Stimulated activated CD4-positive, alpha-beta T cell treated with anti-CD3 and anti-CD28 coated beads, Interleukin-15, amount 100 ng/mL, for 1 hour (primary cell): ENCODE results near the gene FUT4.
"Not testable (repeated sequence)": the region's sequence is repeated elsewhere in the genome, so short reads cannot be mapped to it uniquely, and the experiment has no call there.

Source experiments
- DNase-seq, 2 donors: peaks; one replicate each; pipeline ENCODE4 v3.0.0-alpha.2; 2020; ENCODE audit warnings: low read depth in 1 of 2, low spot score in 1 of 2

The FUT4 gene

DNA sequence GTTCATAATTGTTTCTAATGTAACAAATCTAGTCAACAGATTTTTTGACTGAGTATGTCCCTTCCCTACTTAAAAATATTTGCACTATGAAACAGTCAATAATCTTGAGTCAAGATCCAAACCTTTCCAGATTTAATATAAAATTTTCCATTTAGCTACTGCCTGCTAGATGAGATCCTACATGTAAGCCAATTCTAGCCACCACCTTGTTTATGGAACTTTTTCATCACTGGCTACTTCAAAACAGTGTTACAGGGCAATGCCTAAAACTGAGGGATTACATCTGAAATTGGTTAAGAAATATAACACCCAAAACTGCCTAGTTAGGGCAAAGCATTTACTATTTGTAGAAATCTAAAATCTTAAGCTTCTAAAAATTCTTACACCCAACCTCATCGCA is 10.5 kb upstream of the FUT4 start:
- no peak for DNase-seq

DNA sequence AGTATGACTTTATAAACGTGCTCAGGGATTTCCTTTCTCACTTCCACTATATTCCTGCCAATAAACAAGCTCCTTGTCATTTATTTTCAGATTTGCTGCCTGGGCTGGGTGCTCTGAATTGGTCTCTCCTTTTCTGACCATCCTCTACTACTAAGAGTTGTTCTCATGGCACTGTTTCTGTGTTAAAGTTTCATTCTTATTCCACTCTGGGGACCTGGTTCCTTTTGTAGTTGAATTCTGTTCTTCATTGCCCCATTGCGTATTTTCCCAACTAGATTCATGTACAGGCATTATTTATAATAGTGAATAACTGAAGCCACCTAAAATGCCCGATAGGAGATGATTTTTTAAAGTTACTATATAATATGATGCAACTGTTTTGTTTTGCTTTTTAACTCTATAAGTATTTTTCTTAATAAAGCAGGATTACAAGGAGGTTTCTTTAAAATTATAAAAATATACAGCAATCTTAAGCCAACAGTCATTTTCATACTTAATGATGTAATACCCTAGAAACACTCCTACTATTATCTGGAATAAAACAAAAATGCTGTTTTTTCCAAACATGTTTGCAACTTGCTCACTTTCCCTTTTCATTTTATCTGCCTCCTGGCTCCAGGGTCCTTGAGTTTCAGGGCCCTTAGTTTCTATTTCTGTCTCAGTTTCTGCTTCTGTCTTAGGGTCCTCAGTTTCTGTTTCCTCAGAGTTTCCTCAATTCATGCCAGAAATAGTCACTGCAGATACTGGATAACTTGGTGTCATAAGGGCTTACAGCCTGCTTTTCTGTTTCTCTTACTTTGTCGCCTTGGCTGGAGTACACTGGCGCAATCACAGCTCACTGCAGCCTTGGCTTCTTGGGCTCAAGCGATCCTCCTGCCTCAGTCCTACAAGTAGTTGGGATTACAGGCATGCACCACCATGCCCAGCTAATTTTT is 9.8 kb upstream of the FUT4 start:
- no peak for DNase-seq

DNA sequence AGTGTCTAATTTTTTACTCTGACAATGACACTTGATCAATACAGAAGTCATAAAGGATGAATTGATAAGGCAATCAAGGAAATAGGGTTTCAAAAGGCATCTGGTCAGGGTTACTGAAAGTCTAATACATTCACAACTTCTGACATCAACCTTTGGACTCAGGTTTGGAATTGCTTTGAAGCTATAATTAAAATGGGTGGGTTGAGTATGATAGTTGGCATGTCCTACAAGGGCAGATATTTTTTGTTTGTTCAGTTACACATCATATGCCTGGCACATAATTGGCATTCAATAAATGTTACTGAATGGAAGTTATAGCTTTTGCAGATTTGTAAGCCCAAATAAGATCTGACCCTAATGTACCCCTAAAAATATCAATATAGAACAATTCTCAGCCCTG is 7.3 kb upstream of the FUT4 start:
- no peak for DNase-seq

DNA sequence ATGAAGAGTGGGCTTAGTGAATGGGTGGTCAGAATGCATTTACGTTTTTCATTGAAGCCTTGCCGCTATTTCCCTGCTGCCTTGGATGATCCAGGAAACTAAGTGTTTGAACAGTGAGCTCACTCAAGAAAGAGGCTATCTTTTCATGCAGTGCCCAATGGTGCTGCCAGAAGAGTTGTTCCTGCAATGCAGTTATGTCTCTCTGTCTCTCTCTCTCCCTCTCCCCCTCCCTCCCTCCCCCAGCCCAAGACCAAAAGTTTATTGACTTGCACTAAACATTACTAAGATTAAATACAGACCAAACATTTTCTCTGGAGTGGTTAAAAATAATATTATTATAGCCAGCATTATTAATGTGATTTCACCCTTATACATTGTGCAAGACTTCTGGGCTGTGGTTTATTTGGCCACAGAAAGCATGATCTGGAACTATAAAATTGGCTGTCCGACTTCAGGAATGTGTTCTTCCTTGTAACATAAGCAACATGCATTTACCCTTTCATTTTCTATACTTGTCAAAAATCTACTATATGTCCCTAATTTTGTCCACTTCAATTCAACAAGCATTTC is 6.6 kb upstream of the FUT4 start:
- no peak for DNase-seq

DNA sequence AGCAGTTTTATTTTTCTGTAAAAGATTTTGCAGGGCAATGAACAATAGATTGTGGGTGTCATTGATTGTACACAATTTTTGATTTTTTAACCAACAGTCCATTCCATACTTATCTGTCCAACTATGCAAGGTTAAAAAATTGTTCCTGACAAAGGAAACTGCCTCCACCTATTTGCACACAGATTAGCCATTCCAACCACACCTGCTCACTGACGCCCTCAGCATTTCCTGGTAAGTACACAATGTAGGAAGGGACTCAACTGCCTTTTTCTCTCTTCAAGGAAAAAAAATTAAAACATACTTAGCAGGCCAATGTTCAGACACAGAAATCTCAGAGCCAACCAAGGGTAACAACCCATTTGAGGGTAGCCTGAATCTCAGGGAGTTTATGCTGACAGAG is 4.3 kb upstream of the FUT4 start:
- no peak for DNase-seq

DNA sequence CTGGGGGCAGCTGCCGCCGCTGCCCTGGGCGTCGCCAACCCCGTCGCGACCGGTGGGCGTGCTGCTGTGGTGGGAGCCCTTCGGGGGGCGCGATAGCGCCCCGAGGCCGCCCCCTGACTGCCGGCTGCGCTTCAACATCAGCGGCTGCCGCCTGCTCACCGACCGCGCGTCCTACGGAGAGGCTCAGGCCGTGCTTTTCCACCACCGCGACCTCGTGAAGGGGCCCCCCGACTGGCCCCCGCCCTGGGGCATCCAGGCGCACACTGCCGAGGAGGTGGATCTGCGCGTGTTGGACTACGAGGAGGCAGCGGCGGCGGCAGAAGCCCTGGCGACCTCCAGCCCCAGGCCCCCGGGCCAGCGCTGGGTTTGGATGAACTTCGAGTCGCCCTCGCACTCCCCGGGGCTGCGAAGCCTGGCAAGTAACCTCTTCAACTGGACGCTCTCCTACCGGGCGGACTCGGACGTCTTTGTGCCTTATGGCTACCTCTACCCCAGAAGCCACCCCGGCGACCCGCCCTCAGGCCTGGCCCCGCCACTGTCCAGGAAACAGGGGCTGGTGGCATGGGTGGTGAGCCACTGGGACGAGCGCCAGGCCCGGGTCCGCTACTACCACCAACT is 1.0 kb downstream of the FUT4 start:
- DNase-seq, result no peak

DNA sequence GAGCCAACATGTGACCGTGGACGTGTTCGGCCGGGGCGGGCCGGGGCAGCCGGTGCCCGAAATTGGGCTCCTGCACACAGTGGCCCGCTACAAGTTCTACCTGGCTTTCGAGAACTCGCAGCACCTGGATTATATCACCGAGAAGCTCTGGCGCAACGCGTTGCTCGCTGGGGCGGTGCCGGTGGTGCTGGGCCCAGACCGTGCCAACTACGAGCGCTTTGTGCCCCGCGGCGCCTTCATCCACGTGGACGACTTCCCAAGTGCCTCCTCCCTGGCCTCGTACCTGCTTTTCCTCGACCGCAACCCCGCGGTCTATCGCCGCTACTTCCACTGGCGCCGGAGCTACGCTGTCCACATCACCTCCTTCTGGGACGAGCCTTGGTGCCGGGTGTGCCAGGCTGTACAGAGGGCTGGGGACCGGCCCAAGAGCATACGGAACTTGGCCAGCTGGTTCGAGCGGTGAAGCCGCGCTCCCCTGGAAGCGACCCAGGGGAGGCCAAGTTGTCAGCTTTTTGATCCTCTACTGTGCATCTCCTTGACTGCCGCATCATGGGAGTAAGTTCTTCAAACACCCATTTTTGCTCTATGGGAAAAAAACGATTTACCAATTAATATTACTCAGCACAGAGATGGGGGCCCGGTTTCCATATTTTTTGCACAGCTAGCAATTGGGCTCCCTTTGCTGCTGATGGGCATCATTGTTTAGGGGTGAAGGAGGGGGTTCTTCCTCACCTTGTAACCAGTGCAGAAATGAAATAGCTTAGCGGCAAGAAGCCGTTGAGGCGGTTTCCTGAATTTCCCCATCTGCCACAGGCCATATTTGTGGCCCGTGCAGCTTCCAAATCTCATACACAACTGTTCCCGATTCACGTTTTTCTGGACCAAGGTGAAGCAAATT is 1.8 kb downstream of the FUT4 start:
- no peak for DNase-seq

DNA sequence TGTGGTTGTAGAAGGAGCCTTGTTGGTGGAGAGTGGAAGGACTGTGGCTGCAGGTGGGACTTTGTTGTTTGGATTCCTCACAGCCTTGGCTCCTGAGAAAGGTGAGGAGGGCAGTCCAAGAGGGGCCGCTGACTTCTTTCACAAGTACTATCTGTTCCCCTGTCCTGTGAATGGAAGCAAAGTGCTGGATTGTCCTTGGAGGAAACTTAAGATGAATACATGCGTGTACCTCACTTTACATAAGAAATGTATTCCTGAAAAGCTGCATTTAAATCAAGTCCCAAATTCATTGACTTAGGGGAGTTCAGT is 2.4 kb downstream of the FUT4 start:
- no peak for DNase-seq

DNA sequence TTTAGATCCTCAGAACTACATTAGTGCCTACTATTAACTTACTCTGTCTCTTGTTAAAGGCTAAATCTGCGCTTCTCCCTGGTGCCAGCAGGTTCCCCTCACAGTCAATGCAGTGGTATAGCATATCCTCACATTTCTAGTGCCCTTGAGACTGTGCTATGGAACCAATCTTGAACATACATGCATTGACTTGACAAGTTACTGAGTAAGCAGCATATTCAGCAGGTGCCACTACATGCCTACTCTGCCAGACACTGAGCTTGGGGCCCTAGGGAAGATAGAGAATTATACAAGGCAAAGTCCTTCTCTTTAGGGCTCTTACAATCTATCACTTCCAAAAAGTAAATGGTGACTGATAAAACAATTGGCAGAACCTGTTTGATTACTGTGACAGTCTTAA is 3.2 kb downstream of the FUT4 start:
- DNase-seq, result no peak

DNA sequence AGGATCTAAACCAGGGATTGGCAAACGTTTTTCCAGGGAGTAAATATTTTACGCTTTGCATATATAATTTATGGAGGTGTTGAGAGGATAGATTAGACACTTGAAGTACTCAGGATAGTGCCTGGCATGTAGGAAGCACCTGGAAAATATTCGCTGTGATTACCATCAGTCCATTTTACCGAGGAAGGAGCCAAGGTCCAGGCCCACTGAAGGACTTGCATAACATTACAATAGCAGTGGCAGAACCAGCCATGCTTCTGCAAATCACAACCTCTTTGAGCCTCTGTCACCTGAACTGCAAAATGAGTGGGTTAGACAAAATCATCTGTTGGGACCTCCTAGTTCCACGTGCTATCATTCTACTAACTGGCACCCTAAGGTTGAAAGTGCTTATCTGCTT is 5.4 kb downstream of the FUT4 start:
- DNase-seq, result no peak

DNA sequence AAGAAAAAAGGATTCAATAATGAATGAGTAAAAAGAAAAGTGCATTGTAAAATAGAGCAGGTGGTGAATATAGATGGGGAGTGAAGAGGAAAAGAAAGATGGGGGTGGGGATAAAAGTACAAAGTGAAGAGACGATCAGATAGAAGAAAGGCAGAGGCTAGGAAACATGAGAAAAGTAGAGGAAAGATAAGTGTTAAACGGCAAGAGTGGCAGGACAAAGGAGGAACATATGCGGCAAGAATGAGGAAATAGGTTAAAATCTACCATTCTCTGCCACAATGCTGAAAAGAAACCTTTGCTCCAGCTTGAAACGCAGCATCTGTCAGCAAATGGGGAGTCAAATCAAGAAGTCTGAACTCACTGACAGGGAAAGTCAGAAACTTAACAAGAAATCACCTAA is 6.8 kb downstream of the FUT4 start:
- DNase-seq, result no peak

DNA sequence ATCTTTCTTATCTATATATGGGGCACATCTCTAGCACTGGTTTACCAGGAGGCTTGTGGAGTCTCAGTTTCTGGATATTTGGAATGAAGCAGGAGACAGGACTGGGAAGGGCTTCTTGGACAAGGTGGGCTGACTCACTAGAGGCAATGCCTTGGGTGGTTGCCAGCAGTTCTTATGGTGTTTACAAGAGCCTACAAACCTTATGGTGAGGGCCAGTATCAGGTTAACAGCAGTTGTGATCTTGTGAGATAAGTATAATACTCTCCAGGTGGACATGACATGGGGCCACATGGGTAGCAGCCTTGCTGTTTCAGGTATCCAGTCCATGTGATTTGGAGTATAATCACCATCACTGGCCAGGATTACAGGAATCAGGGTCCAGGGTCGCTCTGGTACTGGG is 10.2 kb downstream of the FUT4 start:
- no peak for DNase-seq

DNA sequence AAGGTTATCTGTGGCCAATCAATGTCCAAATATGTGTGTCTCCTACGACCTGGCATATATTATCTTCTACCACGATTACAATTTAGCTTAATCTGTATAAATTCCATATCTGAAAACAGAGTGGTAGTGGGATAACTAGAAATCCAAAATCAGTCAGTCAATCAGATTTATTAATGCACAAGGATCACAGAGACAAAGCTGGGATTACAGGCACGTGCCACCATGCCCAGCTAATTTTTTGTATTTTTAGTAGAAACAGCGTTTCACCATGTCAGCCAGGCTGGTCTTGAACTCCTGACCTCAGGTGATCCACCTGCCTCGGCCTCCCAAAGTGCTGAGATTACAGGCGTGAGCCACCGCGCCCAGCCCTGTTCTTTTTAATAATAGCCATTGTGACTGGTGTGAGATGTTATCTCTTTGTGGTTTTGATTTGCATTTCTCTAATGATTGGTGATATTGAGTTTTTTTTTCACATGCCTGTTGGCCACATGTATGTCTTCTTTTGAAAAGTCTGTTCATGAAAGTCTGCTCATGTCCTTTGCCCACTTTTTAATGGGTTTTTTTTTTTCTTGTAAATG is 12.1 kb downstream of the FUT4 start:
- not testable (repeated sequence) for DNase-seq

DNA sequence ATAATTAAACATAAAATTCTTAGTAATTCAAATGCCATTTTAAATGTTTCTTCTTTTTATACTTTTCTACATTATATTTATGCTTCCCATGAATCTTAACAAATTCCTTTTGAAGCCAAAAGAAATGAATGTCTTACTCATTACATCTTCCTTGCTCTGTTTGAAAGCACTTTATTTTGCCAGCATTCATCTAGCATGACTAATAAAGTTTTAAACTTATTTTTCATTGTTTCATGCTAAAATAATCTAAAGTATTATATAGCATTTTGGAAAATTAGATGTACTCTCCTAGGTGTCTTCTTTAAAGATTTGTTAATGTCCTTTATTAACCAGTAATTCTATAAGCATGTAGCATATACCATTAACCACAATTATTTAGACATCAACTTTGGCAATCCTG is 13.7 kb downstream of the FUT4 start:
- DNase-seq, result no peak

DNA sequence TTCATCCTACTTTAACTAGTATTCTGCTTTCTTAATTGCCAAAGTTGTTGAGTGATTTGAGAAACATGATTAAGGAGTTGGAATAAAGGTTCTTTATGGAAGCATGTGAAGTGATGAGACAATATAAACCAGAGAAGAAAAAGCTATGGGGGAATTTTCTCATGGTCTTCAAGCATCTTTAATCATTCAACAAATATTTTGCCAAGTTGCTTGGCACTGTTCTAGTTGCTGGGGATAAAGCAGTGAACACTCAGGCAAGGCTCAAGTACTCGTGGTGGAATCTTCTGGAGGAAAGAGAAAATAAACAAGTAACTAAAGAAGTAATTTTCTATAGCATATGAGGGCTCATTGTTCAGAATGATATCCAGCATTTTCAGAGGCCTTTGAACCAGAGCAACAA is 14.3 kb downstream of the FUT4 start:
- DNase-seq, result no peak

DNA sequence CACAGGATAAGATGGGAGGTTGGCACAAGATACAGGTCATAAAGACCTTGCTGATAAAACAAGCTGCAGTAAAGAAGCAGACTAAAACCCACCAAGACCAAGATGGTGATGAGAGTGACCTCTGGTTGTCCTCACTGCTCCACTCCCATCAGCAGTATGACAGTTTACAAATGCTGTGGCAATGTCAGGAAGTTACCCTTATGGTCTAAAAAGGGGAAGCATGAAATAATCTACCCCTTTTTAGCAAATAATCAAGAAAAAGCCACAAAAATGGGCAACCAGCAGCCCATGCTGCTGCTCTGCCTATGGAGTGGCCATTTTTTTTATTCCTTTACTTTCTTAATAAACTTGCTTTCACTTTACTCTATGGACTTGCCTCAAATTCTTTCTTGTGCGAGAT is 14.7 kb downstream of the FUT4 start:
- no peak for DNase-seq

DNA sequence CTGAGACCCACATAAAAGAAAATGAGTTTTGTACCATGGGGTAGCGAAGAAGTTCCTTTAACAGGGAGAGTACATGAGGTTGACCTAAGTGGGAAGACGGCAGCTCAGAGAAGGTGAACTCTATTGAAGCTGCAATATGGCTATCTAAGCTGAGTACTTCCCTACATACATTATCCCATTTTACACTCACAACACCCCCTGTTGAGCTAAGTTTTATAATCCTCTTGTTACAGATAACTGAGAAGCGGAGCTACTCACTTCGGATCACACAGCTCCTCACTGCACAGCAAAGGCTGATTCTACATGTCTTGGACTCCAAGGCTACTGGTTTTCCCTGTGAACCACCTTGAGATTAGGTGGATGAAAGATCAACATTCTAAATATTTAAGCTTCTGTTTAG is 15.2 kb downstream of the FUT4 start:
- no peak for DNase-seq

DNA sequence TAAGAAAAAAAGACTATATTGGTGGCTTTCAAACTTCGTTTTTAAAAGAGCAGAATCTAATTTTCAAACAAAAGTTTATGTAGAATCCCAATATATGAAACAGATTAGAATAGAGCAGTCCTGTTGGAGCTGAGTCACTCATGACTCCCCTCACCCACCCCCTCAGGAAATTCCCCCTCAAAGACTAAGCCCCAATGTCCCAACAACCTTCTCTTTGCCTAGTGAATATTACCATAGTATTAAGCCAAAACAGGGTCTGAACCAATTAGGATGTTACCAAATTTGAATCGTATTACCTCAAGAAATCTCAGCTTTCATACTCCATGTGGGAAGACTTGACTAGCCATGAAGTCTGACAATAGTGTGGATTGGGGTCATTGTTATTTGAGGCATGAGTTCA is 15.6 kb downstream of the FUT4 start:
- no peak for DNase-seq

DNA sequence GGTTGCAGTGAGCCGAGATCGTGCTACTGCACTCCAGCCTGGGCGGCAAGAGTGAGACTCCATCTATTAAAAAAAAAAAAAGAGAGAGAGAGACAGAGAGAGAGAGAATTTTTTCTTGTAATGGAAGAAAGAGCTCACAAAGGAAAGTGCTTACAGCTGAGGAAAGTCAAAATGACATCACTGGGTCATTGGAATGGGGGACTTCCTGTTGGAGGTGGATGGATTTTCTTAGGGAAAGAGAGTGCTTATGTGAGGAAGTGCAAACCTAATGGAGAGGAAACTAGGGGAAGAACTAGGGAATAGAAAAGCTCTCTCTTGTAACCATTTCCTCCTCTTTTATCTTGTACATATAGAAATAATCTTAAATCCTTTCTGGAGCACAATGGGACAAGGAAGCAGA is 17.1 kb downstream of the FUT4 start:
- DNase-seq, result no peak

DNA sequence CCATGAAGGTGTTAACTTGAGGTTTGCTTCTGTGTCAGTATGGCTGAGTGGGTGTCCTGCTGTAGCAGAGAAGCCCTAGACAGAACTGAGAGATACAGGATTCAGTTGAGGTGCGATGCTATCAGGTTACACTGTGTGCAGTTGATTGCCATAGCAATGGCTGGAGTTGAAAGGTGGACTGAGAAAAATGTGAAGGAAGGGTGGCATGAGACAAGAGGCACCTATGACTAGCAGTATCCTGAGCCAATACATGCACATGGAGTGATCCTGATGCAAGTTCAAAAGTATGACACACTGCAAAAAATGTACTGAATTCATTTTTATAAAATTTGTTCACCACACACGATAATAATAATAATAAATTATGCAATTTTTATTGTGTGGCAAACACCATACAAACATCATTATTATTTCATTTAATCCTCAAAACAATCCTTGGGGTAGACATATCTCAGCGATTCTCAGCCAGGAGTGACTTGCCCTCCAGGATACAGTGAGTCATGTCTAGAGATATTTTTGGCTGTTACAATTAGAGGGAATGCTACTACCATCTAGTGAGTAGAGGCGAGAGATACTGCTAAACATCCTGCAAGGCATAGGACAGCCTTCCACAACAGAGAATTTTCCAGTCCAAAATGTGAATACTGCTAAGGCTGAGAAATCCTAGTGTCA is 19.6 kb downstream of the FUT4 start:
- no peak for DNase-seq
